Right lobe of liver (tissue), 6 donors: ENCODE data around the gene PPP4R3A. TPM values are rescaled to one million over a fixed set of nuclear protein-coding genes. Genes with fewer than 3 reads are reported as not detected.

Experiments
- ATAC-seq, 4 donors: fragments of 200-7000 bp; cut with Tn5 transposase; one replicate each; pipeline ENCODE4 v1.9.1; 2020; ENCODE audit warnings: mild to moderate bottlenecking in 4 of 4, moderate library complexity in 4 of 4
- DNase-seq, 3 donors: peaks; one replicate each; pipeline ENCODE4 v3.0.0-alpha.2; 2020
- H3K27ac ChIP-seq, 3 donors: fragments of 200-600 bp; one replicate each; pipeline ENCODE4 v1.8.0; 2022
- H3K27me3 ChIP-seq, 2 donors: fragments of 200-600 bp; one replicate each; pipeline ENCODE4 v1.8.0; 2022
- H3K36me3 ChIP-seq, 4 donors: fragments of 200-600 bp; sonication (generic) in 1 of 4; one replicate each; pipeline versions ENCODE4 v1.5.1 to v1.8.0; 2017 to 2022; ENCODE audit warnings: control low read depth in 1 of 4
- H3K4me1 ChIP-seq, 4 donors: fragments of 200-600 bp; sonication (generic) in 1 of 4; one replicate each; pipeline versions ENCODE4 v1.5.1 to v1.8.0; 2017 to 2022; ENCODE audit warnings: control low read depth in 1 of 4
- H3K4me3 ChIP-seq, 3 donors: fragments of 200-600 bp; one replicate each; pipeline ENCODE4 v1.8.0; 2022
- H3K9me3 ChIP-seq, 4 donors: fragments of 200-600 bp; sonication (generic) in 1 of 4; one replicate each; pipeline versions ENCODE4 v1.5.1 to v1.8.0; 2017 to 2022; ENCODE audit warnings: control low read depth in 1 of 4
- CTCF ChIP-seq, 4 donors: fragments of 200-600 bp in 3 of 4; fragments of 450-650 bp in 1 of 4; IDR thresholded peaks; one replicate each; pipeline versions ENCODE4 v1.5.1 to v1.8.0; 2016 to 2022; ENCODE audit warnings: antibody characterized with exemption in 4 of 4, mild to moderate bottlenecking in 2 of 4
- POLR2A ChIP-seq: fragments of 450-650 bp; IDR thresholded peaks from one replicate; pipeline ENCODE4 v1.6.1; 2017; ENCODE audit warnings: antibody characterized with exemption, mild to moderate bottlenecking
- WGBS: methylation state at CpG from one replicate; pipeline ENCODE4 v1.1.6; 2018; ENCODE audit warnings: low coverage, low lambda C conversion rate; ENCODE audit not compliant: insufficient coverage; ENCODE audit errors: missing lambda C conversion rate; 5-methylcytosine and 5-hydroxymethylcytosine counted together
- intact Hi-C, 2 donors: fragments of 100-400 bp; cut with DNase I; formaldehyde crosslinking; loops; one replicate each; pipeline versions ENCODE4 v1.11.2 to v1.14.1; 2022
- total RNA-seq, 6 experiments: library from RNA; depleted of rRNA in 2 of 6; stranded (reverse); fragments of >200 nt in 2 of 6; fragmentation: NEBNext Ultra II Directional in 3 of 6; extraction: Animal tissue kit (Norgen Biotek cat#: 25700) in 3 of 6; gene quantifications; one replicate each; pipeline versions ENCODE4 v1.1.0 to v1.2.4, GENCODE V29; 2016 to 2023
- donor health status: DM: no; HTN: yes; CAD: no.
- donor health status: DM: no; HTN: no; CAD: no.
- donor health status: DM: no; HTN: no; CAD: no.
- donor health status: DM: no; HTN: yes; CAD: no.
- donor health status: DM: no; HTN: yes; CAD: no.

Gene PPP4R3A
- total RNA-seq, 6 experiments from 2014 or later = 30.5 to 45.9 (median 39.6) TPM

- intact Hi-C loops = no loop called here
- TF ChIP-seq CTCF (IDR thresholded peaks at IDR 0.05) (no peak), POLR2A (no peak)
- no peak overlapping the region for H3K27ac ChIP-seq
- peaks cover 0 to 91% (median 45%) of the 10 kb centered on the region in 4 donors for H3K36me3 ChIP-seq
- no peaks in the 10 kb centered on the region for H3K4me1 ChIP-seq
- no peak overlapping the region for H3K4me3 ChIP-seq
- H3K27me3 ChIP-seq = no peaks in the 10 kb centered on the region
- no peaks in the 10 kb centered on the region for H3K9me3 ChIP-seq
- ATAC-seq (no peak), DNase-seq (no peak)
- WGBS = 67% methylated on average over 3 of the region's 3 CpGs
Observed at GRCh38 chr14:91464615-91465205, 45.4 kb downstream of the PPP4R3A start.

GRCh38 chr14:91458612-91459011 is 51.5 kb downstream of the PPP4R3A start:
- Histone ChIP-seq H3K27ac (no peak overlapping the region), H3K4me1 (no peaks in the 10 kb centered on the region), H3K27me3 (no peaks in the 10 kb centered on the region), H3K9me3 (no peaks in the 10 kb centered on the region), H3K4me3 (no peak overlapping the region), H3K36me3 (peaks cover 0 to 74% (median 43%) of the 10 kb centered on the region in 4 donors)
- ATAC-seq (no peak), DNase-seq (no peak)
- 91% methylated on average over 5 of the region's 5 CpGs for WGBS
- intact Hi-C loops = no loop called here
- TF ChIP-seq POLR2A = no peak
- no peak for TF ChIP-seq CTCF (IDR thresholded peaks at IDR 0.05)

GRCh38 chr14:91456283-91456682 is 53.8 kb downstream of the PPP4R3A start:
- Histone ChIP-seq H3K4me1 (no peaks in the 10 kb centered on the region), H3K9me3 (no peaks in the 10 kb centered on the region), H3K27me3 (no peaks in the 10 kb centered on the region), H3K27ac (no peak overlapping the region), H3K36me3 (peaks cover 0 to 52% (median 30%) of the 10 kb centered on the region in 4 donors), H3K4me3 (no peak overlapping the region)
- ATAC-seq = no peak
- no CpG with 5 or more reads among the region's 1 CpG for WGBS
- intact Hi-C loops = no loop called here
- no peak for DNase-seq
- TF ChIP-seq POLR2A (no peak), CTCF (IDR thresholded peaks at IDR 0.05) (no peak)

GRCh38 chr14:91454580-91454979 is 55.5 kb downstream of the PPP4R3A start:
- WGBS = 100% methylated on average over 2 of the region's 3 CpGs
- DNase-seq = no peak
- intact Hi-C loops = no loop called here
- H3K4me3 ChIP-seq = no peak overlapping the region
- ATAC-seq = no peak
- no peaks in the 10 kb centered on the region for H3K9me3 ChIP-seq
- H3K27me3 ChIP-seq = no peaks in the 10 kb centered on the region
- peaks cover 0 to 34% (median 19%) of the 10 kb centered on the region in 4 donors for H3K36me3 ChIP-seq
- no peak overlapping the region for H3K27ac ChIP-seq
- no peak for TF ChIP-seq CTCF (IDR thresholded peaks at IDR 0.05)
- no peak for TF ChIP-seq POLR2A
- H3K4me1 ChIP-seq = no peaks in the 10 kb centered on the region

GRCh38 chr14:91454155-91454554 is 56.0 kb downstream of the PPP4R3A start:
- Histone ChIP-seq H3K27ac (no peak overlapping the region), H3K36me3 (peaks cover 0 to 30% (median 17%) of the 10 kb centered on the region in 4 donors), H3K4me1 (no peaks in the 10 kb centered on the region), H3K4me3 (no peak overlapping the region), H3K9me3 (no peaks in the 10 kb centered on the region), H3K27me3 (no peaks in the 10 kb centered on the region)
- DNase-seq (no peak), ATAC-seq (no peak)
- intact Hi-C loops = no loop called here
- TF ChIP-seq POLR2A (no peak), CTCF (IDR thresholded peaks at IDR 0.05) (no peak)
